Stimulated activated naive B cell treated with anti-CD40 and anti-IgM and Interleukin-4, amounts not matched to agents 10 μg/mL and 1 μg/mL and 100 μg/mL, for 72 hours (primary cell): ENCODE data around the gene SEPTIN5.
"Not testable (repeated sequence)": the region's sequence is repeated elsewhere in the genome, so short reads cannot be mapped to it uniquely, and the experiment has no call there.

Experiments
- ATAC-seq, 2 donors: fragments of 150-1000 bp; cut with Tn5 transposase; replicated peaks; 2 replicates each; pipeline ENCODE4 v1.10.0; 2021; ENCODE audit warnings: moderate library complexity in 1 of 2
- DNase-seq: peaks from one replicate; pipeline ENCODE4 v3.0.0; 2021
- H3K27ac Mint-ChIP-seq: one replicate; pipeline ENCODE4 v1.8.0; 2022; ENCODE audit warnings: mild to moderate bottlenecking, mixed read lengths
- H3K27me3 Mint-ChIP-seq, 2 donors: one replicate each; pipeline ENCODE4 v1.8.0; 2022; ENCODE audit warnings: mixed read lengths in 2 of 2
- H3K36me3 Mint-ChIP-seq, 2 donors: one replicate each; pipeline ENCODE4 v1.8.0; 2022; ENCODE audit warnings: mixed read lengths in 2 of 2, mild to moderate bottlenecking in 1 of 2
- H3K4me1 Mint-ChIP-seq, 2 donors: one replicate each; pipeline ENCODE4 v1.8.0; 2022; ENCODE audit warnings: mixed read lengths in 2 of 2, mild to moderate bottlenecking in 1 of 2
- H3K4me3 Mint-ChIP-seq, 2 donors: one replicate each; pipeline ENCODE4 v1.8.0; 2022; ENCODE audit warnings: mild to moderate bottlenecking in 2 of 2, mixed read lengths in 2 of 2, moderate library complexity in 1 of 2
- H3K9me3 Mint-ChIP-seq, 2 donors: one replicate each; pipeline ENCODE4 v1.8.0; 2022; ENCODE audit warnings: mixed read lengths in 2 of 2, mild to moderate bottlenecking in 1 of 2

Gene SEPTIN5

GRCh38 chr22:19726064-19726788 lies 11.9 kb downstream of the SEPTIN5 start:
- not testable (repeated sequence) for H3K4me3 Mint-ChIP-seq, ATAC-seq, H3K36me3 Mint-ChIP-seq, H3K27ac Mint-ChIP-seq, DNase-seq, H3K9me3 Mint-ChIP-seq
- Mint-ChIP-seq H3K4me1 (peaks cover 21 to 36% of the 10 kb centered on the region in 2 donors), H3K27me3 (peaks cover 59 to 83% of the 10 kb centered on the region in 2 donors)

- H3K4me1 Mint-ChIP-seq = peaks cover 19 to 35% of the 10 kb centered on the region in 2 donors
- H3K9me3 Mint-ChIP-seq = no peaks in the 10 kb centered on the region
- no peak overlapping the region for H3K4me3 Mint-ChIP-seq
- peaks cover 52 to 70% of the 10 kb centered on the region in 2 donors for H3K27me3 Mint-ChIP-seq
- DNase-seq (no peak), ATAC-seq (no peak)
- no peak overlapping the region for H3K27ac Mint-ChIP-seq
- H3K36me3 Mint-ChIP-seq = peaks cover 0 to 1% of the 10 kb centered on the region in 2 donors
Measured at GRCh38 chr22:19727310-19728150, 13.2 kb downstream of the SEPTIN5 start.

- H3K27ac Mint-ChIP-seq = no peak overlapping the region
- H3K4me3 Mint-ChIP-seq = no peak overlapping the region
- peaks cover 45 to 62% of the 10 kb centered on the region in 2 donors for H3K27me3 Mint-ChIP-seq
- H3K36me3 Mint-ChIP-seq = peaks cover 0 to 1% of the 10 kb centered on the region in 2 donors
- no peak for DNase-seq
- H3K9me3 Mint-ChIP-seq = no peaks in the 10 kb centered on the region
- no peak for ATAC-seq
- peaks cover 13 to 28% of the 10 kb centered on the region in 2 donors for H3K4me1 Mint-ChIP-seq
Measured at GRCh38 chr22:19728271-19728670, 14.0 kb downstream of the SEPTIN5 start.

GRCh38 chr22:19728836-19729235 lies 14.5 kb downstream of the SEPTIN5 start:
- Mint-ChIP-seq H3K27ac (no peak overlapping the region), H3K9me3 (no peaks in the 10 kb centered on the region), H3K36me3 (peaks cover 0 to 1% of the 10 kb centered on the region in 2 donors), H3K27me3 (peaks cover 41 to 57% of the 10 kb centered on the region in 2 donors), H3K4me3 (no peak overlapping the region), H3K4me1 (peaks cover 10 to 23% of the 10 kb centered on the region in 2 donors)
- DNase-seq = no peak
- ATAC-seq = no peak

- peaks cover 0 to 1% of the 10 kb centered on the region in 2 donors for H3K36me3 Mint-ChIP-seq
- peaks cover 40 to 60% of the 10 kb centered on the region in 2 donors for H3K27me3 Mint-ChIP-seq
- H3K4me3 Mint-ChIP-seq = no peak overlapping the region
- ATAC-seq (no peak), DNase-seq (no peak)
- H3K4me1 Mint-ChIP-seq = peaks cover 9 to 20% of the 10 kb centered on the region in 2 donors
- no peak overlapping the region for H3K27ac Mint-ChIP-seq
- no peaks in the 10 kb centered on the region for H3K9me3 Mint-ChIP-seq
Measured at GRCh38 chr22:19729507-19729906, 15.2 kb downstream of the SEPTIN5 start.

GRCh38 chr22:19730198-19730597 lies 15.9 kb downstream of the SEPTIN5 start:
- Mint-ChIP-seq H3K27me3 (peaks cover 38 to 60% of the 10 kb centered on the region in 2 donors), H3K9me3 (no peaks in the 10 kb centered on the region), H3K36me3 (peaks cover 0 to 1% of the 10 kb centered on the region in 2 donors), H3K4me1 (peaks cover 2 to 13% of the 10 kb centered on the region in 2 donors), H3K4me3 (no peak overlapping the region), H3K27ac (no peak overlapping the region)
- ATAC-seq (peak; percentile 10 to 19), DNase-seq (no peak)

- peaks cover 2 to 10% of the 10 kb centered on the region in 2 donors for H3K4me1 Mint-ChIP-seq
- no peaks in the 10 kb centered on the region for H3K9me3 Mint-ChIP-seq
- ATAC-seq = peak; percentile 86 to 92
- H3K36me3 Mint-ChIP-seq = no peaks in the 10 kb centered on the region
- H3K27me3 Mint-ChIP-seq = peaks cover 32 to 54% of the 10 kb centered on the region in 2 donors
- peak overlapping the region; percentile 84 to 87 for H3K4me3 Mint-ChIP-seq
- H3K27ac Mint-ChIP-seq = no peak overlapping the region
- DNase-seq = peak; percentile 64
Measured at GRCh38 chr22:19730655-19731360, 16.5 kb downstream of the SEPTIN5 start.

- no peaks in the 10 kb centered on the region for H3K36me3 Mint-ChIP-seq
- H3K4me3 Mint-ChIP-seq = no peak overlapping the region
- H3K27me3 Mint-ChIP-seq = peaks cover 27 to 49% of the 10 kb centered on the region in 2 donors
- peaks cover 2 to 10% of the 10 kb centered on the region in 2 donors for H3K4me1 Mint-ChIP-seq
- ATAC-seq (no peak), DNase-seq (no peak)
- no peak overlapping the region for H3K27ac Mint-ChIP-seq
- H3K9me3 Mint-ChIP-seq = no peaks in the 10 kb centered on the region
Measured at GRCh38 chr22:19731361-19732135, 17.2 kb downstream of the SEPTIN5 start.

GRCh38 chr22:19732403-19733113 lies 18.3 kb downstream of the SEPTIN5 start:
- H3K4me3 Mint-ChIP-seq = no peak overlapping the region
- no peak for DNase-seq
- no peaks in the 10 kb centered on the region for H3K36me3 Mint-ChIP-seq
- no peaks in the 10 kb centered on the region for H3K9me3 Mint-ChIP-seq
- H3K4me1 Mint-ChIP-seq = peaks cover 2 to 10% of the 10 kb centered on the region in 2 donors
- ATAC-seq = no peak
- no peak overlapping the region for H3K27ac Mint-ChIP-seq
- peaks cover 19 to 40% of the 10 kb centered on the region in 2 donors for H3K27me3 Mint-ChIP-seq

- H3K4me3 Mint-ChIP-seq = no peak overlapping the region
- no peaks in the 10 kb centered on the region for H3K36me3 Mint-ChIP-seq
- DNase-seq = no peak
- peaks cover 9 to 28% of the 10 kb centered on the region in 2 donors for H3K27me3 Mint-ChIP-seq
- H3K27ac Mint-ChIP-seq = no peak overlapping the region
- H3K9me3 Mint-ChIP-seq = no peaks in the 10 kb centered on the region
- H3K4me1 Mint-ChIP-seq = peaks cover 2 to 10% of the 10 kb centered on the region in 2 donors
- ATAC-seq = no peak
Measured at GRCh38 chr22:19733755-19734154, 19.5 kb downstream of the SEPTIN5 start.

- Mint-ChIP-seq H3K4me3 (no peak overlapping the region), H3K4me1 (peaks cover 2 to 10% of the 10 kb centered on the region in 2 donors), H3K36me3 (no peaks in the 10 kb centered on the region), H3K9me3 (no peaks in the 10 kb centered on the region), H3K27ac (no peak overlapping the region), H3K27me3 (peaks cover 9 to 27% of the 10 kb centered on the region in 2 donors)
- DNase-seq (no peak), ATAC-seq (no peak)
Measured at GRCh38 chr22:19734163-19734562, 19.9 kb downstream of the SEPTIN5 start.

- Mint-ChIP-seq H3K27ac (no peak overlapping the region), H3K4me1 (peaks cover 2 to 10% of the 10 kb centered on the region in 2 donors), H3K27me3 (peaks cover 10 to 26% of the 10 kb centered on the region in 2 donors), H3K9me3 (no peaks in the 10 kb centered on the region), H3K4me3 (no peak overlapping the region), H3K36me3 (no peaks in the 10 kb centered on the region)
- DNase-seq = no peak
- ATAC-seq = no peak
Measured at GRCh38 chr22:19734837-19735382, 20.6 kb downstream of the SEPTIN5 start.
